HCT116 (cell line): Measurements from ENCODE around the gene OPCML. TPM values are rescaled to one million over a fixed set of nuclear protein-coding genes. Genes with fewer than 3 reads are reported as not detected.

ENCODE experiments used
- ATAC-seq: fragments of 200-7000 bp; cut with Tn5 transposase; 2 replicates; pipeline ENCODE4 v1.9.1; 2020; ENCODE audit warnings: mild to moderate bottlenecking, moderate library complexity
- BruUV-seq: library from RNA; stranded (reverse); fragments of 400-500 nt; replicated peaks from 2 replicates; lab custom pipeline; 2021; lab: Mats Ljungman, UMichigan
- CTCF ChIA-PET: fragments of 300-600 bp; sonication (Branson Sonifier 250); formaldehyde crosslinking; loops from one replicate; lab custom pipeline; 2021; ENCODE audit warnings: antibody characterized with exemption; lab: Charles Lee
- POLR2A ChIA-PET: fragments of 300-600, 350-600 bp; sonication (Branson Sonifier 250); formaldehyde crosslinking; loops from one replicate; lab custom pipeline; 2021; ENCODE audit warnings: antibody characterized with exemption; lab: Charles Lee
- RAD21 ChIA-PET, 2 experiments: fragments of 300-600 bp; sonication (Branson Sonifier 250); formaldehyde crosslinking; loops; one replicate each; lab custom pipeline; 2023; ENCODE audit warnings: low total read pairs in 2 of 2; ENCODE audit not compliant: uncharacterized antibody in 2 of 2, unreplicated experiment in 2 of 2, low non-redundant PET in 1 of 2; lab: Charles Lee
- DNase-seq: peaks from one replicate; pipeline ENCODE4 v3.0.0-alpha.2; 2010; ENCODE audit warnings: low read depth, low spot score
- H2AFZ ChIP-seq: fragments of 200-600 bp; shearing (Covaris generic), sonication (generic); 2 replicates; pipeline ENCODE4 v1.6.1; 2017; ENCODE audit warnings: low read depth, mixed run types, mixed read lengths, antibody characterized with exemption, low read length; ENCODE audit not compliant: poor library complexity, severe bottlenecking
- H3K27ac ChIP-seq: 2 replicates; pipeline ENCODE4 v1.5.1; 2012; ENCODE audit warnings: low read depth, low read length
- H3K27me3 ChIP-seq: fragments of 200-600 bp; sonication (generic); 2 replicates; pipeline ENCODE4 v1.6.1; 2016; ENCODE audit warnings: mixed run types, low read length, mixed read lengths; ENCODE audit not compliant: insufficient read depth
- H3K36me3 ChIP-seq, 2 experiments: fragments of 200-500 bp in 1 of 2; fragments of 200-600 bp in 1 of 2; sonication (Bioruptor generic) in 1 of 2; sonication (generic) in 1 of 2; 2 replicates each; pipeline versions ENCODE4 v1.5.1 to v1.6.1; 2014 to 2016; ENCODE audit warnings: low read length in 2 of 2, inconsistent platforms in 1 of 2, mixed read lengths in 1 of 2, mixed run types in 1 of 2; ENCODE audit not compliant: insufficient read depth in 2 of 2, control insufficient read depth in 1 of 2
- H3K4me1 ChIP-seq, 2 experiments: fragments of 200-600 bp in 1 of 2; sonication (generic) in 1 of 2; 2 replicates each; pipeline versions ENCODE4 v1.5.1 to v1.6.1; 2012 to 2017; ENCODE audit warnings: low read length in 2 of 2, inconsistent platforms in 1 of 2, mild to moderate bottlenecking in 1 of 2, mixed read lengths in 1 of 2, mixed run types in 1 of 2, moderate library complexity in 1 of 2; ENCODE audit not compliant: insufficient read depth in 2 of 2, control insufficient read depth in 1 of 2
- H3K4me2 ChIP-seq: fragments of 200-600 bp; sonication (generic); 2 replicates; pipeline ENCODE4 v1.6.1; 2017; ENCODE audit warnings: mixed run types, low read length, mixed read lengths
- H3K4me3 ChIP-seq, 2 experiments: fragments of 200-600 bp in 1 of 2; sonication (generic) in 1 of 2; replicated peaks in 1 of 2; 2 replicates each; pipeline ENCODE4 v1.5.1; 2011 to 2016; ENCODE audit warnings: low read length in 2 of 2, control low read depth in 1 of 2, low read depth in 1 of 2, mild to moderate bottlenecking in 1 of 2, mixed read lengths in 1 of 2, mixed run types in 1 of 2
- H3K79me2 ChIP-seq: fragments of 200-600 bp; sonication (generic); 2 replicates; pipeline ENCODE4 v1.6.1; 2017; ENCODE audit warnings: mild to moderate bottlenecking, mixed run types, low read length, moderate library complexity, mixed read lengths; ENCODE audit not compliant: insufficient read depth
- H3K9ac ChIP-seq: fragments of 200-600 bp; sonication (generic); 2 replicates; pipeline ENCODE4 v1.6.1; 2016; ENCODE audit warnings: low read length, mixed read lengths
- H3K9me2 ChIP-seq: fragments of 200-600 bp; sonication (generic), shearing (Covaris generic); 2 replicates; pipeline ENCODE4 v1.6.1; 2017; ENCODE audit warnings: mixed run types, mild to moderate bottlenecking, moderate library complexity; ENCODE audit not compliant: insufficient read depth
- H3K9me3 ChIP-seq, 2 experiments: fragments of 200-500 bp in 1 of 2; fragments of 200-600 bp in 1 of 2; sonication (Bioruptor generic) in 1 of 2; sonication (generic) in 1 of 2; 2 replicates each; pipeline ENCODE4 v1.6.1; 2014 to 2017; ENCODE audit warnings: low read length in 2 of 2, mixed read lengths in 2 of 2, inconsistent platforms in 1 of 2, low read depth in 1 of 2, mild to moderate bottlenecking in 1 of 2, mixed run types in 1 of 2, moderate library complexity in 1 of 2; ENCODE audit not compliant: control insufficient read depth in 1 of 2, insufficient read depth in 1 of 2
- H4K20me1 ChIP-seq: fragments of 200-600 bp; sonication (generic), shearing (Covaris generic); 2 replicates; pipeline ENCODE4 v1.6.1; 2017; ENCODE audit warnings: mixed run types, mild to moderate bottlenecking, moderate library complexity; ENCODE audit not compliant: insufficient read depth
- CEBPB ChIP-seq: IDR thresholded peaks from 2 replicates; pipeline ENCODE4 v1.6.1; 2012; ENCODE audit warnings: low read depth
- EGR1 ChIP-seq: IDR thresholded peaks from 2 replicates; pipeline ENCODE4 v1.6.1; 2012; ENCODE audit warnings: low read depth
- JUND ChIP-seq: IDR thresholded peaks from 2 replicates; pipeline ENCODE4 v1.6.1; 2012
- YY1 ChIP-seq: IDR thresholded peaks from 2 replicates; pipeline ENCODE4 v1.6.1; 2011; ENCODE audit warnings: low read length, low read depth, moderate library complexity, mild to moderate bottlenecking; ENCODE audit not compliant: insufficient replicate concordance; ENCODE audit errors: extremely low read depth
- intact Hi-C: fragments of 100-400 bp; cut with micrococcal nuclease; formaldehyde crosslinking; loops from 2 replicates; pipeline ENCODE4 v1.10.0; 2022
- total RNA-seq: library from RNA; stranded (reverse); gene quantifications from one replicate; pipeline ENCODE4 v1.2.1, GENCODE V29; 2021; ENCODE audit not compliant: unreplicated experiment
- TF ChIP-seq, protein P1 (sequence below): IDR thresholded peaks from 2 replicates; pipeline ENCODE4 v1.6.1; 2012; ENCODE audit warnings: low read depth

The OPCML gene
- total RNA-seq, 1 experiment from 2014 or later = not detected

DNA sequence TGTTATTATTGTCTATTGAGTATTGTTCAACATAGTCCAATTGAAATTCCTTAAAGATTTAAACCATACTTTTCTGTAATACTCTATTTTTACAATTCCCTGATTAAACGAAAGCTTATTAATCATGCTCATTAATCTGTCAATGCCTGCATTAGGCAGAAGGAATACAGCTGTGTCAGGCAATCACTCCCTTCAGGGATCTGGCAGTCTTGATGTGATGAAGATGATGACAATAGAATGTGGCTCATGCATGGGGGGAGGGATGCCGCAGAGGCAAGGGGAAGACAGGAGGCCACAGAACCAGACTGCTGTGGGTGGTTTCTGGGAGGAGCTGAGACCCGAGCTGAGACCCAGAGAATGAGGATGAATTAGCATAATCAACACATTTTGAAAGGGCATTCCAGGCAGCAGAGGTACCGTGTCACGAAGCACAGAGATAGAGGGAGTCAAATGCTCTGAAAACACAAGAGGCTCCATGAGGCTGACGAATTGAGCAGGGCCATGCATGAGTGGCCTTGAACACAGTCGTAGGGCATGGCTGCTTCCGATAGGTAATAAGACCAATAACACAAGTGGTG lies 1075.5 kb downstream of the OPCML start (continued):
- TF ChIP-seq, protein P1, sequence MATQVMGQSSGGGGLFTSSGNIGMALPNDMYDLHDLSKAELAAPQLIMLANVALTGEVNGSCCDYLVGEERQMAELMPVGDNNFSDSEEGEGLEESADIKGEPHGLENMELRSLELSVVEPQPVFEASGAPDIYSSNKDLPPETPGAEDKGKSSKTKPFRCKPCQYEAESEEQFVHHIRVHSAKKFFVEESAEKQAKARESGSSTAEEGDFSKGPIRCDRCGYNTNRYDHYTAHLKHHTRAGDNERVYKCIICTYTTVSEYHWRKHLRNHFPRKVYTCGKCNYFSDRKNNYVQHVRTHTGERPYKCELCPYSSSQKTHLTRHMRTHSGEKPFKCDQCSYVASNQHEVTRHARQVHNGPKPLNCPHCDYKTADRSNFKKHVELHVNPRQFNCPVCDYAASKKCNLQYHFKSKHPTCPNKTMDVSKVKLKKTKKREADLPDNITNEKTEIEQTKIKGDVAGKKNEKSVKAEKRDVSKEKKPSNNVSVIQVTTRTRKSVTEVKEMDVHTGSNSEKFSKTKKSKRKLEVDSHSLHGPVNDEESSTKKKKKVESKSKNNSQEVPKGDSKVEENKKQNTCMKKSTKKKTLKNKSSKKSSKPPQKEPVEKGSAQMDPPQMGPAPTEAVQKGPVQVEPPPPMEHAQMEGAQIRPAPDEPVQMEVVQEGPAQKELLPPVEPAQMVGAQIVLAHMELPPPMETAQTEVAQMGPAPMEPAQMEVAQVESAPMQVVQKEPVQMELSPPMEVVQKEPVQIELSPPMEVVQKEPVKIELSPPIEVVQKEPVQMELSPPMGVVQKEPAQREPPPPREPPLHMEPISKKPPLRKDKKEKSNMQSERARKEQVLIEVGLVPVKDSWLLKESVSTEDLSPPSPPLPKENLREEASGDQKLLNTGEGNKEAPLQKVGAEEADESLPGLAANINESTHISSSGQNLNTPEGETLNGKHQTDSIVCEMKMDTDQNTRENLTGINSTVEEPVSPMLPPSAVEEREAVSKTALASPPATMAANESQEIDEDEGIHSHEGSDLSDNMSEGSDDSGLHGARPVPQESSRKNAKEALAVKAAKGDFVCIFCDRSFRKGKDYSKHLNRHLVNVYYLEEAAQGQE = no peak
- TF ChIP-seq CEBPB = no peak

- Histone ChIP-seq H3K79me2 (no peaks in the 10 kb centered on the region), H3K9me2 (no peaks in the 10 kb centered on the region), H3K9me3 (peaks cover 0 to 27% of the 10 kb centered on the region in 2 experiments; a peak in 2 of 4 replicates), H3K27ac (no peak overlapping the region), H4K20me1 (no peaks in the 10 kb centered on the region), H3K27me3 (no peaks in the 10 kb centered on the region), H3K4me3 (no peak overlapping the region), H3K4me2 (no peak overlapping the region), H3K36me3 (no peaks in the 10 kb centered on the region), H3K9ac (no peak overlapping the region), H2AFZ (no peak overlapping the region), H3K4me1 (no peaks in the 10 kb centered on the region)
- no peak for ATAC-seq
- no TSS peak for BruUV-seq
- RAD21 ChIA-PET = no interaction called here
- POLR2A ChIA-PET = no interaction called here
- TF ChIP-seq EGR1 = no peak
- TF ChIP-seq JUND = no peak
- TF ChIP-seq YY1 = no peak
- CTCF ChIA-PET = no interaction called here
- no peak for DNase-seq
- intact Hi-C loops = no loop called here
These were observed 1077.3 kb downstream of the OPCML start for GRCh38 chr11:132455044-132455443.
